NK-92 treated with Interleukin-12 subunit alpha and Interleukin-12 subunit beta, amount 100 ng/mL, for 24 hours (cell line): ENCODE results near the gene TMEM179.
"Not testable (repeated sequence)": the region's sequence is repeated elsewhere in the genome, so short reads cannot be mapped to it uniquely, and the experiment has no call there.

Experiments used
- DNase-seq: peaks from one replicate; lab custom pipeline; 2025; lab: John Stamatoyannopoulos, UW

Gene TMEM179

DNA sequence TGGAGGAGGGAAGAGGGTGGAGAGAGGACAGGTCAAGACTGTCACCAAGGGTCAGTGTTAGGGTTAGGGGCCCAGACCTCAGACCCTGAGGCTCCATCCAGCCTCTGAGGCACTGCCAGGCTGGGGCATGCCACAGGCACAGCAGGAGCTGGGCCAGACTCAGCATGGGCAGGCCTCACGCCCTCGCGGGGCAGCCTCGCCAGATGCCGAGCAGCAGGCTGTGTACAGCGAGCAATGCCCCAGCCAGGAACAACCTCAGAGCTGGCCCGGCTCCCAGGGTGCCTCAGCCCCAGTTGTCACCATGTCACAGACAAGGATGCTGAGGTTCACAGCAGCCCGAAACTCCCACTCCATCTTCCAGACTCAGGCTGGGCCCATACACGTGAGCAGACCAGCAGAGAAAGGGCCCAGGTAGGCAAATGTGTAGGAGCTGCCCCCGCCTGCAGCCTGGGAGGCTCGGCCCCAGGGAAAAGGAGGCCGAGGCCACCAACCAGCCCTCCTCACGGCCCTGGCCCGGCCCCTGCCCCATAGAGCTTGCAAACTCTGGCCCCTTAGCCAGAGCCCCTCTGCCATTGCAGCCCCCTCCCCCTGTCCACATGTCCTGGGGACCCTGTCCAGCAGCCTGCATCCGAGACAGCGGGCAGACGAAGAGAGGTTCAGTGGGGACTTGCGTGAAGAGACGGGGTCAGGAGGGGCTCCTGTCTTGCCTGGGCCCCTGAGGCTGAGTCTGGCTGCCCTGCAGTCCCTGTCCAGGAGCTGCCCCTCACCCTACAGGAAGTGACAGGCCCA is 17.5 kb downstream of the TMEM179 start:
- no peak for DNase-seq

DNA sequence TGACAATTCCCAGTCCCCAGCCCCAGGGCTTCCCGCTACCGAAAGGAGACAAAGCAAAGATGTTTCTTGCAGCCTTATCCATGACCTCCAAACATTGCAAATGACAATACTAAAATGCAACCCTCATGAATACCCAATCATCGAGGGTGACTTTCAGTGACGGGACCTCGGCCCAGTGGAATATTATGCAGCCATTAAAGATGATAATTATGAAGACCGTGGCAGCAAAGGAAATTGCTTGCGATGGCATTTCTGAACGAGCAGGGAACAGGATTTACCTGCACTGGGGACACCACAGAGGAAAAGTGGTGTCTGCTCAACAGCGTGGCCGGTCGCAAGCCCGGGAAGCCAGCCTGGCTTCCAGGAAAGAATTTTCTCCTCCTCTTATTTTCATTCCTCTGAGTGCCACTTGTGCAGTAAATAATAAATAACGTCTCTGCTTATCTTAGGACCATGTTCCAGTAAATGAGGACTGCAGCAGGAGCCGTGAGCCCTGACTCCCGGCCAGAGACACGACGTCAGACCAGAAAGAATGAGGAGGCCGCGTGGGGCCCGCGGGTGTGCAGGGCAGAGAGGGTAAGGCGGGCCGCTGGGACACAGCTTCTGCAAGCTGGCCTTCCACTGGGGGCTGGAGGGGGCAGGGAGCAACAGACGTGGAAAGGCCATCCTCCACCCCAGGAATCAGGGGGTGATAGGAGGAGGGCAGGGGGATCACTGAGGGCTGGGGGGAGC is 18.4 kb downstream of the TMEM179 start:
- no peak for DNase-seq

DNA sequence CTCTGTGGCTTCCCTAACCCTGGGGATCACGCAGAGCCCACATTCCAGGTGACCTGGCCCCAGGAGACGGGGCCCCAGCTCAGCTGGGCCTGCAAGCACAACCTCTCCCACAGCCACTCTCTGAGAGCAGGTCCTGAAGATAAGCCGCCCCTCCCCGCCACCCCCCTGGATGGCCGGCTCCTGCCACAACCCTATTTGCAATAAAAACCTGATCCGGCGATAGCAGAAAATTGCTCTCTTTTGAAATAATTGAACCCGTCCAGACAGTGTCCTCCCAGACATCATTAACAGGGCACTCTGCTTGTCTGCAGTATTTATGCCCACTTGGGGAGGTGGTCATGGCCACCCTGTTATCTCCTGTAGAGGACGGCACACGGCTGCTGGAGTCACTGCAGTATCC is 20.0 kb downstream of the TMEM179 start:
- no peak for DNase-seq

DNA sequence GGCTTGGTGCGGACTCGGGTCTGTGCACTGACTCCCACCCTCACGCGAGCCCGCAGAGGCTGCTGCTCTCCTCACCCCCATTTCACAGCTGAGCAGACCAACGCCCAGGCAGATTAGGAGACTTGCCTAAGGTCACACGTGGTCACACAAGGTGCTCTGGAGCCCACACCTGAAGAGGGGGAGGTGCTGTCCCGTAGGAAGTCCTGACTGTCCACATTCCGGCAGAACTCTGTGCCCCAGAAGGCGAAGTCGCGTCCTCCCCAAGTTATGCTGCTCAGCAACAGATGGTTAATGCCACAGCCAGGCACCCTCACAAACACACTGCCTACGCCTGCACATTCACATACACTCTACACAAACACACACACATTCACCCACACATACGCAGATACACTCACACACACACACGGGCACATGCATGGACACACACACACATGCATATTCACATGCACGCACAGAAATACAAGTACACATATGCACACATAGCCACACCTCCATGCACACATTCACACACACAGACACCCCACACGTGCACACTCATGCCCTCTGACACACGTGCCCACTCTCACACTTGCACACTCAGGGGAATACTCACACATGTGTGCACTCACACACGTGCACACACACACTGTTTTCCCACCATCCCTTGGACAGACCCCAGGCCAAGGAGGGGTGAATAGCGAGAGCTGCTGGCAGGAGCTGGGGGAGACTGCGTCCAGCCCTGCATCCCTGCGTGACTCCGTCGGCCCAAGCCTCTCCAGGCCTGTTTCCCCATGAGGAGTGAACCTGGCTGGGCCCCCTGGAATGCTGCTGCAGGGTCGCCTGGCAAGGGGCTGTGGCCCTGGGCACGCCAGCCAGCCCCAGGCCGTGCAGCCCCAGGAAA is 20.9 kb downstream of the TMEM179 start:
- DNase-seq: no peak

DNA sequence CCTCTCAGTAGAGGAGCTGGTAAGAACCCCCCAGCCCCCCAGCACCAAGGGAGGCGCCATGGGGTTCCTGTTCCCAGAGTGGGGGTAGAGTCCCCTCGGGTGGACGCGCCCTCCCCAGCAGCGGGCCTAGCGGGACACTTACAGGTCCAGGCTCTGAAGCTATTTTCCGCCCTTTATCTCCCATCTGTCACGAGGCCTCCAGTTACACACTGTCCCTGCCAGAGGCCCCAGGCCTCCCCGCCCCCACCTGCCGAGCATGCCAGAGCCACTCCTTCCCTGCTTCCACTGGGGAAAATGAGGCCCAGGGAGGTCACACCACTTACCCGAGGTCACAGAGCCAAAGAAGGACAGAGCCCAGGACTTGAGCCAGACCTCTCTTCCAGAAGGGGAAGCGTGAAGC is 21.9 kb downstream of the TMEM179 start:
- no peak for DNase-seq

DNA sequence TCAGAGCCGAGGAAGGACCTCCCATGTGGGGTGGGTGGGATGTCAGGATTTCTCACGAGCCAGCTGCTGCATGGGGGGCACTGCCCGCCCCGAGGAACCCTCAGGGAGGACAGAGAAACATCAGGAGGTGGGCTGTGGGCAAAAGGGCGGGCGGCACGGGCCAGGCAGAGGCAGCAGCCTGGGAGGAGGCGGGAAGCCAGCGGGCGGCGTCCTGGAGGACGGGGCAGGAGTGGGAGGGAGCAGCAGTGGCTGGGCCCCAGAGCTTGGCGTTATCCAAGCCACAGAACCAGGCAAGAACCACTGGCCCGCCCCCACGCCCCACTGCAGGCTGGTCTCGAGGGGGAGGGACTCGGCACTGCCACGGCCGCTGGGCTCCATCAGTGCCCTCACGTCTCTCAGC is 22.6 kb downstream of the TMEM179 start:
- no peak for DNase-seq

DNA sequence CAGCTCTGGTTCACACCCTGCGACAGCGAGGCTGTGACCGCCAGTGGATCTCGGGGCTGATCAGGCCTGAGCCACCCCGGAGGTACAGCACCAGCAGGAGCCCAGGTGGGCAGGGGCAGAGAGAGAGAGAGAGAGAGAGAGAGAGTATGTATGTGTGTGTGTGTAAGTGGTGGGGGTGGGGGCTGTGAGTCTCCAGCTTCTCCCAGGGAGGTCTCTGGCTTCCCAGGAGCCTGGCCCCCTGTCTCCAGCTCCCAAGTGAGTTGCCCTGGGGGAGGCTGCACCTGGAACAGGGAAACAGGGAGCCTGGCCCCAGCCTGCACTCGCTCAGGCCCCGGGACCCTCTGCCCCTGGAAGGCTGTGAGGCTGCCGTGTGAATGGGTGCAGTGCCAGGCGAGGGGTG is 23.1 kb downstream of the TMEM179 start:
- no peak for DNase-seq

DNA sequence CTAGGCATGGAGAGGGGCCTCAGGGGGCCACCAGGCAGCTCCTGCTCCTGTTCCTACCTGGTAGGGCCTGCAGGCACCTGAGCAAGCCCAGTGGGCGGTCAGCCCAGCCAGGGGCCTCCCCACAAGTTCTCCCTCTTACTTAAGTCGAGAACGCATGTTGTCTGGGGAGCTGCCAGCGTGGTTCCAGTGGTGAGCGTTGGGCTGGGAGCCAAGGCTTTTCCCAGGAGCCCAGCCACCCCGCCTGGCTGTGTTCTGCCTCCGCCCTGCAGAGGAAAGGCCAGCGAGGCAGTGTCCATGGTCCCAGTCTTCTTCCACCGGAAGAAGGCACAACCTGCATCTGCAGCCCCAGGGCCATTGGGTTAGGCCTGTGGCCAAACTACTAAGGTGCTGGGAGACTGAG is 23.6 kb downstream of the TMEM179 start:
- no peak for DNase-seq

DNA sequence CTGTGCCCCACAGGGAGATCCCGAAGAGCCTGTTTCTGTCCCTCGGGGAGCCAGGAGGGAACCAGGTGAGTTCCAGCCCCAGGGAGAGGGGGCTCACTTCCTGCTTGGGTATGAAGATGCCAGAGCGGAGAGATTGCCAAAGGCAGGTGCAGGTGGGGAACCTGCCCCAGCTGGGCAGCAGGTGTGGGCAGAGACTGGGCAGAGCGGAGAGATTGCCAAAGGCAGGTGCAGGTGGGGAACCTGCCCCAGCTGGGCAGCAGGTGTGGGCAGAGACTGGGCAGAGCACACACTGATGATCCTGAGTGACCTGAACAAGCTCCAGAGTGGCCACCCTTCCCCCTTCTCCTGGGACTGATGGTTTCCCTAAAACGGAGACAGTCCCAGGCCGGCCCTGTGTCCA is 24.6 kb downstream of the TMEM179 start:
- not testable (repeated sequence) for DNase-seq

DNA sequence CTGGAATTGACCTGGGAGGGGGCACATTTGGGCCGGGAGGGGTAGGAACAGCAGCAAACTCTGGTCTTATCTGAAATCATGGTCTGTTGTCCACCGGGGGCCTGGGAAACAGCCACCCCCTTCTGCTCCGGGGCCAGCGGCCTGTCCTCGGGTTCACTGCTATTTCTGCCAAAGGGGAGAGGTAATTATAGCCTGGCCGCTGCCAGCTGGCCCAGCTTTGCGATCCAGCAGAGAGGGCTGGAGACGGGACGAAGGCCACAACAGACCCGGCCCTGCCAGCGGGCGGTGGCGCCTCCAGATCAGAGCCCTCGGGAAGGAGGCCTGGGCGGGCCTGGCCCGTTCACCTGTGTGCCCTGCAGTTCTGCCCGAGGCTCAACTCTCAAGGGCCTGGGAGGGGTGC is 25.1 kb downstream of the TMEM179 start, which contains the start of gene C14orf180:
TSS of gene C14orf180 (plus strand) at position 258 of the 400 bp plus-strand sequence. CDS start 6,667 bp downstream, outside the sequence.
- no peak for DNase-seq

DNA sequence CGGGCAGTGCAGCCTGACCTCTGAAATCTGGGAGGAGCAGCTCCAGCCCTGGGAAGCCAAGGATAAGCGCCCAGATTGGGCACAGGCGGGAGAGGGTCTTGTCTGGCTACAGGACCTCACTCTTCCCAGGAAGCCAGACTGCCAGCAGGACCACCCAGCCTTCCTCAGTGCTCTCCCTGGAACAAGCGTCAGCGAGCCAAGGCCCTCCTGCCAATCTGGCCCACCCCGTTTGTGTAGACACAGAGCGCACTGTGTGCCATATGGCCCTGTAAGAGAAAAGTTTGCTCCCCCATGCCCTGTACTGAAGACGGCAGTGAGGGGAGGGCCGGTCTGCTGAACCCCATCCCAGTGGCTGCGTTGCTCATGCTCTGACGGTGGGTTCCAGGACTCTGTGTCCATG is 26.3 kb downstream of the TMEM179 start:
- DNase-seq: no peak

DNA sequence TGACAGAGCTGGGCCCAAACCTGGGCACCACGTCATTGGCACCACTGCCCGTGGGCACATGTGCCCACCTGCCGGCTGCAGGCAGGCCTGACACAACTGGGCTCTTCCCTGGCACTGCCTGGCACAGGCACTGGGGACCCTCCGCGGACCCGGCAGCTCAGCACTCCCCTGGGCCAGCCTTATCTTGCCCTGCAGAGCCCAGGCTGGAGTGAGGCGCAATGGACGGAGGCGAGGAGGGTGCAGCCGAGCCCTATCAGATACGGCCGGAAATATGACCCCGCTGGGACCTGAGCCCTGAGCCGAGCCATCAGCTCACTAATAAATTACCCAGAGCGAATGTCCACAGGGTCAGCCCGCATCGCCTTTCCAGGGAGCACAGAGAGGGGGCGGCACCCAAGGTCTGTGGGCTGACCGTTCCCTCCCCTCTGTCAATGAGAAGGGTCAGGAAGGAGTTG is 26.7 kb downstream of the TMEM179 start:
- DNase-seq: no peak

DNA sequence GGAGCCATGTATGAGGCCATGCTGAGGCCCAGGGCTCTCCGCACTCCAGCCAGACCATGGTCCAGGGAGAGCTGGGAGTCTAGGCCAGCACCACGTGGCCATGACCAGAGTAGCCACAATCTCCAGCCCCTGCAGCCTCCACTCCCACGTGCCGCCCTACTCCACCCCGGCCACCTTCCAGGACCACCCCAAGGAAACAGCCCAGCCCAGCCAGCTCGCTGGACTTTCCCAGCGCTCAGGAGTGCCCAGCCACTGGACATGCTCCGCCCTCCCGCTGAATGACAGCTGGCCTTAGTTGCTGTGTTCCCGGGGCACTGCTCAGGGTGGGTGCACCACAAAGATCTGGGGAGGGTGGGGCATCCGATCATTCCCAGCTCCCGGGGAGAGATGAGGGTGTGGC is 27.1 kb downstream of the TMEM179 start:
- DNase-seq: no peak

DNA sequence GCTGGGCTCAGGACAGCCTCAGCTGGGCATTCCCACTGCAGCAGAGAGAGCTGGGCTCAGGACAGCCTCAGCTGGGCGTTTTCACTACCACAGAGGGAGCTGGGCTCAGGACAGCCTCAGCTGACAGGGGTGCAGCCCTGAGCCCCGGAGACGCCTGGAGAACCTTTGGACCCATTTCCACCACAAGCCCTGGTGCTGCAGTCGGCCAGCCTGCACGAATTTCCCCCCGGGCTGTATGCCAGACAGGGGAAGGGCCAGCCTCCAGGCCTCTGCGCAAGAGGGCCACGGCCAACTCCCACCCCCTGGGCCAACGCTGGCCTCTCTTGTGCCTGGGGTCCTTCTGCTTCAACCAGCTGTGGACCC is 27.6 kb downstream of the TMEM179 start:
- no peak for DNase-seq

DNA sequence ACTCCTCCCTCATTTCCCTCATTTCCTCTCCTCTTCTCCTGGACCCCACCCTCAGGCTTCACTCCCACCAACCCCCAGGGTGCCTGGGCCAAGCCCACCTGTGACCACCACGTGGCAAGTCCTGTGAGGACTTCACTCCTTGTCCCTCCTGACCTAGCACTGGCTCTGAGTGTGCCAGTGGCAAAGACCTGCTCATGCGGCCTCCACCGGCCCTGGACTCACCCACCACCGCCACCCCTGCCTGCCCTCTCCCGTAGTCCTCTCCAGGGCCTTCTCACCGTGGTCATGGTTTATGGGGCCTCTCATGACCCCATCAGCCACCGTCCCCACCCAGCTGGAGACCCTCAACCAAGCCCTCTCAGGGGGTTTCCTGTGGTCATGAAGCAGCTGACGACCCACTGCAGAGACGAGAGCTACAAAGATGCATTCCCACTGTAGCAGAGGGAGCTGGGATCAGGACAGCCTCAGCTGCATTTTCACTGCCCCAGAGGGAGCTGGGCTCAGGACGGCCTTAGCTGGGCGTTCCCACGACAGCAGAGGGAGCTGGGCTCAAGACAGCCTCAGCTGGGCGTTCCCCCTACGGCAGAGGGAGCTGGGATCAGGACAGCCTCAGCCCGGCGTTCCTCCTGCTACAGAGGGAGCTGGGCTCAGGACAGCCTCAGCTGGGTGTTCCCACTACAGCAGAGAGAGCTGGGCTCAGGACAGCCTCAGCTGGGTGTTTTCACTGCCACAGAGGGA is 28.2 kb downstream of the TMEM179 start:
- no peak for DNase-seq

DNA sequence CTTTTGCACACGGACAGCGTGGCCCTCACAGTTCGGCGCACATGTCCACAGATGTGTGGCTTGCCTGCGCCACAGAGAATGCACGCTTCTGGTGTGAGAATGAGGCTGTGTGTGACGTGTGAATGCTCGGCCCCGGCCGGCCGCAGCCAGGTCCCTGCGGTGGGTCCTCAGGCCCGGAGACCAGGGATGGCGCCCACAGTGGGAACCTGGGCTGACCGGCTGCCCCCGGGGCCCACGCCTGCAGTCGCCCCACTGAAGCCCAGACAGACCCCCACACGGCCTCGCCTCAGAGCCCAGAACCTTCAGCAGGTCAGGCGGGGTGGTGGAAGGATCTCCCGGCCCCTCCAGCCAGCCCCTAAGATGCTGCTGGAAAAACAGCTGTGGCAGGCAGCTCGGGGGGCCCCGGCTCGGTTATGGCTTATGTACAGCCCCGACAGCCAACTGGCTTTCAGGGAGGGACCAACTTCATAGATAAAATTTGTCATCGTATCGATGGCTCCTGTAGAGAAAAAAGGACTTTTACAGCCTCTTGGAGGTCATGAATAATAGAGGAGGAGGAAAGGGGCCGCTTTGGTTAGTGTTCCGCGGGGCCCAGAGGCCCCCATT is 29.5 kb downstream of the TMEM179 start:
- DNase-seq: no peak

DNA sequence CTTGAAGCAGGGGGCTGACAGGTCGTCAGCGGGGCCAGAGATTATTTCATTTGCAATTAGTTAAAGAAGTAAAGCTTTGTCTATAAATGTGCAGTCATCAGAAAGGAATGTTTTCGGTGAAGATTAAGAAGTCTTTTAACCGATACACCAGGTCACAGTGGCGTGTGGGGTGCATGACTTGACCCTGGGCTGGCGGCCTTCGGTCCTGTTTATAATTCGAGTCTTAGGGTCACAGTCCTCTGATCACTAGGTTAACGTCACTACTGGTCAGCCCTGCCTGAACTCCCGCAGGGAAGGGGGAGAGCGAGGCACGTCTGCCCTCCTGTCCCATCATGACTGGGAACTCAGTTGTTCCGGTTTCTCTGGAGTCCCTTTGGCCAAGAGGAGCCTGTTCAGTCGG is 30.0 kb downstream of the TMEM179 start:
- DNase-seq: no peak

DNA sequence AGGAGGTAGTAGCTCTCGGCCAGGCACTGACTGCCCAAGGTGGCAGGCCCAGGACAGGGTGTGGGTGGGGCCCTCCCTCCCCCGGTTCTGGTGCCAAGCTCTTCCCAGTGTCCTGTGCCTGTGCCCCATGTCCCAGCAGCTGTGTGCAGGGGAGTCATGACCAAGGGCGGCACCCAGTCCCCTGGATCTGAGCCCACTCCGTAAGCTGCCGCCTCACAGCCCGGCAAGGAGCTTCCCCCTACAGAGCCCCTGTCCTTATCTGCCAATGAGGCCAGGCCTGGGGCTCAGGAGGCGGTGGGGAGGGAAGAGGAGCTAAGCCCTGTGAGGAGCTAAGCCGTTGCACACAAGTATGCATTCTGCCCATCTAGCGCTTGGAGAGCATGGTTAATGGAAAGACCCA is 30.6 kb downstream of the TMEM179 start:
- no peak for DNase-seq

DNA sequence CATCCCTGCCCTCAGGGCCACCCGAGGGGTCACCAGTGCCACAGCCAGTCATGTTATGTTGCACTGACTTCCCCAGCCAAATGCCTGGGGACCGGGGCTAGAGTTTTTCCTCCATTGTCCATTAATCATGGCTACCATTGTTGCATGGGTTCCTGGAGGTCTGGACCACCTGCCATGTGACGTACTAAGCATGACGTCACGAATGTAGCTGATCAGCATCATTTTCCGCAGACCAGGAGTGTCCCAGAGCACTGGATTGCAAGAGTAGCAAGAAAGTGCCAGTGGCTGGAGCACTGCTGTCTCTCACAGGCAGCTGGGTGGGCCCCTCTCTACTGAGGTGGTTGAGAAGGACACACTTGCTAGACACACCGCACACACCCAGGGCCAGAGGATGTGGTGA is 31.9 kb downstream of the TMEM179 start:
- DNase-seq: no peak

DNA sequence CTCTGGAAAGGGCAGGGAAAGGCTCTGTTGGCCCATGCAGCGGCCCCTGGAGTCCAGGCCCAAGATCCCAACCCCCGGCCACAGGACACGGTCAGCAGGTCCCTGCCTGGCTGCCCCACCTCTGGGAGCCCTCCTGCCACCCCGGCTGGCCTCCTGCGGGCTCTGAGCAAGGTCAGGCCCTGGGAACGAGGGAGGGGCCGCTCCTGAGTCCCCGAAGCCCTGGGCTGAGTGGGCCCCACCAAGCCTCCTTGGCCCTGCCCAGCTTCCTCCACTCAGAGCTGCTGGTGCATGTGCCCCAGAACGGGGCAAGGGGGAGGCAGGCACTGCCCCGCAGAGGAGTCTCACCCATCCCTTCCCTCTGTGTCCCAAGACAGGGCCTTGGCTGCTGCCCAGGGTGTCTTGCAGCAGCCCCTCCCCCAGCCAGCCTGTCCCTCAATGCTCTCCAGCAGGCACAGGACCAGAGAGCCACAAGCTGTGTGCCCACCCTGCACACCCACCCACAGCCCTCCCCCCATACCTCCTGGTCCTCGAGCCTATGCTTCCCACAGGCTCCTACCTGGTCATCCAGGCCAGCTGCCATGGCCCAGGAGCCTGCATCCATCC is 32.4 kb downstream of the TMEM179 start:
- no peak for DNase-seq

DNA sequence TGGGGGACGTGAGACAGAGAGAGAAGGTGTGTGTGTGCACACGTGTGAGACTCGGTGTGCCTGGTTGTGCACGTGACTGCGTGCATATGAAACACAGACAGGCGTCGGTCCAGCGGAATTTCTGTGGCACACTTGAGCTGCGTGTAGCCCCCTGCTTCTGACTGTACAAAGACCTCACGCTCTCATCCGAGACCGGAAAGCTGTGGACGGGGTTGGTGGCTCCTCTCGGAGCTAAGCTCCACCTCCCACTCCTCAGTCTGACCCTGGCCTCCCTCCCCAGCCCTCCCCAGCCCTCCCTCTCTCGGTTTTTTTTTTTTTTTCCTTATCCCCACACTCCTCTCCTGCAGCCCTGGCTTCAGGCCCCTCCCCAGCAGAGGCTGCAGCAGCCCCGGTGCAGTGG is 33.3 kb downstream of the TMEM179 start:
- DNase-seq: no peak
